Measurements from ENCODE around the gene OR8D4. TPM values are rescaled to one million over a fixed set of nuclear protein-coding genes. Genes with fewer than 3 reads are reported as not detected.

The OR8D4 gene
- not detected in 2 replicates for total RNA-seq

GRCh38 chr11:123901867-123902266 lies at the start of gene OR8D4:
TSS of gene OR8D4 (plus strand) at chr11:123902167. CDS start at chr11:123906432, 4,265 bp downstream.

GRCh38 chr11:123885570-123885969 lies 16.4 kb upstream of the OR8D4 start, which contains the start of gene TMEM225:
TSS of gene TMEM225 (minus strand) at chr11:123885670. CDS start at chr11:123885425, 245 bp downstream.

GRCh38 chr11:123939317-123939716 lies 37.4 kb downstream of the OR8D4 start, which contains the start of gene OR4D5:
TSS of gene OR4D5 (plus strand) at chr11:123939617. CDS start at chr11:123939617, 0 bp downstream.

GRCh38 chr11:123943738-123944137 lies 41.8 kb downstream of the OR8D4 start, which contains the start of gene OR6T1:
TSS of gene OR6T1 (minus strand) at chr11:123943838. CDS start at chr11:123943838, 0 bp downstream.

Other genes starting within 250 kb of the OR8D4 start
- 0.24 TPM in 1 of 2 replicates, not detected in the other for gene SCN3B, start 247.5 kb upstream of the OR8D4 start, total RNA-seq
- gene ZNF202, start 160.5 kb upstream of the OR8D4 start, total RNA-seq = 4.3 and 6.3 TPM in 2 replicates
- not detected in 2 replicates for gene OR6X1, start 147.6 kb upstream of the OR8D4 start, total RNA-seq
- gene OR6M1, start 95.8 kb upstream of the OR8D4 start, total RNA-seq = not detected in 2 replicates
- not detected in 2 replicates for gene TMEM225, start 16.5 kb upstream of the OR8D4 start, total RNA-seq
- gene OR4D5, start 37.5 kb downstream of the OR8D4 start, total RNA-seq = not detected in 2 replicates
- not detected in 2 replicates for gene OR6T1, start 41.7 kb downstream of the OR8D4 start, total RNA-seq
- gene OR10S1, start 75.6 kb downstream of the OR8D4 start, total RNA-seq = not detected in 2 replicates
- not detected in 2 replicates for gene OR10G6, start 93.0 kb downstream of the OR8D4 start, total RNA-seq
- gene OR10G4, start 110.8 kb downstream of the OR8D4 start, total RNA-seq = under 0.01 TPM in 1 of 2 replicates, not detected in the other
- gene OR10G9, start 120.8 kb downstream of the OR8D4 start, total RNA-seq = not detected in 2 replicates
- not detected in 2 replicates for gene OR10G8, start 124.6 kb downstream of the OR8D4 start, total RNA-seq
- not detected in 2 replicates for gene OR10G7, start 139.2 kb downstream of the OR8D4 start, total RNA-seq
- 10.0 and 21.0 TPM in 2 replicates for gene VWA5A, start 213.3 kb downstream of the OR8D4 start, total RNA-seq